ENCODE data around the gene CYP2W1.

DNA sequence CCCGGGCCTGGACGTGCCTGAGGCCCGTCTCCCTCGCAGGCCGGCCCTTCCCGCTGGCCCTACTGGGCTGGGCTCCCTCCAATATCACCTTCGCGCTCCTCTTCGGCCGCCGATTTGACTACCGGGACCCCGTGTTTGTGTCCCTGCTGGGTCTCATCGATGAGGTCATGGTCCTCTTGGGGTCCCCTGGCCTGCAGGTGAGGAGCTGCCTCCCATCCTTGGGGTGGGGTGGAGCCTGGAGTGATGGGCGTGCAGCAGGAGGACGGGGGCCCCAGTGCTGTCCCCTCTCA, 2.1 kb downstream of the CYP2W1 start:
- TF ChIP-seq, protein P1, sequence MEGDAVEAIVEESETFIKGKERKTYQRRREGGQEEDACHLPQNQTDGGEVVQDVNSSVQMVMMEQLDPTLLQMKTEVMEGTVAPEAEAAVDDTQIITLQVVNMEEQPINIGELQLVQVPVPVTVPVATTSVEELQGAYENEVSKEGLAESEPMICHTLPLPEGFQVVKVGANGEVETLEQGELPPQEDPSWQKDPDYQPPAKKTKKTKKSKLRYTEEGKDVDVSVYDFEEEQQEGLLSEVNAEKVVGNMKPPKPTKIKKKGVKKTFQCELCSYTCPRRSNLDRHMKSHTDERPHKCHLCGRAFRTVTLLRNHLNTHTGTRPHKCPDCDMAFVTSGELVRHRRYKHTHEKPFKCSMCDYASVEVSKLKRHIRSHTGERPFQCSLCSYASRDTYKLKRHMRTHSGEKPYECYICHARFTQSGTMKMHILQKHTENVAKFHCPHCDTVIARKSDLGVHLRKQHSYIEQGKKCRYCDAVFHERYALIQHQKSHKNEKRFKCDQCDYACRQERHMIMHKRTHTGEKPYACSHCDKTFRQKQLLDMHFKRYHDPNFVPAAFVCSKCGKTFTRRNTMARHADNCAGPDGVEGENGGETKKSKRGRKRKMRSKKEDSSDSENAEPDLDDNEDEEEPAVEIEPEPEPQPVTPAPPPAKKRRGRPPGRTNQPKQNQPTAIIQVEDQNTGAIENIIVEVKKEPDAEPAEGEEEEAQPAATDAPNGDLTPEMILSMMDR (IDR thresholded peaks at IDR 0.05; ENCODE audit: low read length): no peak
- TF ChIP-seq EZH2phosphoT487 (IDR thresholded peaks at IDR 0.05; ENCODE audit: low read length): no peak
